NCI-H226 (cell line): Measurements from ENCODE around the gene GOT2.
"Not testable (repeated sequence)": the region's sequence is repeated elsewhere in the genome, so short reads cannot be mapped to it uniquely, and the experiment has no call there.

Experiments
- DNase-seq: peaks from one replicate; pipeline ENCODE4 v3.0.0-alpha.2; 2015

GOT2 gene

DNA sequence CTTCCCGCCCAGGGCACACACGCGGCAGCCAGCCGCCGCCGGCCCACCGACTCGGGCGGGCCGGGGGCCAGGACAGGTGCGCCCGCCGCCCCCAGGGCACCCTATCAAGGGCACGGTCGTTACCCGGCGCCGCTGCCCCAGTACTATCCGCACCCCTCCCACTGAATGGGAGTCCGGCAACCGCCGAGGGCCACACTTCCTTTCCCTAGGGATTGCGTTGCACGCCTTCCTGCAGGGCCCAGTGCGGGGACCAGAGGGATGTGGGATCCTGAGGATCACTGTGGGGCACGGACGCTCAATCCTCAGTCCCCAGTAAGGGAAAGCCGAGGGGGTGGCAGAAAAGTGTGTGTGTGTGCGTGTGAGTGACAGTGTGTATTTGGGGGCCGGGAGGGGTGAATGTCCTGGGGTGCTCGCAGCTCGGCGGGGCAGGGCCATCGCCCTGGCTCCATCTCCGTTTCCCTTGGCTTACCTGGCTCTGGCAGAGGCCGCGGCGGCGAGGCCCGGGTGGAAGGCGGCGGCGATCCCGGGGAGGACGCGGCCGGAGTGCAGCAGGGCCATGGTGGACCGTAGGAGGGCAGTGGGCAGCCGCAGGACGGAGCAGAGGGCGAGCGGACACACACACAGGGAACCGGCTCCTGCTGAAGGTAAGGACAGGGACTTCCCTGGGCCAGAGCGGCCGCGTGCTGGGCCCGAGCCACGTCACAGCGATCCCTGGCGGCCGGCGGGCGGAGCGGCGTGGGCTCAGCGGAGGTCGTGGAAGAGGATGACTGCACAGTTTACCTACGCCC, at the start of gene GOT2:
TSS of gene GOT2 (minus strand) at position 646 of the 788 bp plus-strand sequence. CDS start at position 558, 88 bp downstream.
- peak; percentile 84 for DNase-seq

DNA sequence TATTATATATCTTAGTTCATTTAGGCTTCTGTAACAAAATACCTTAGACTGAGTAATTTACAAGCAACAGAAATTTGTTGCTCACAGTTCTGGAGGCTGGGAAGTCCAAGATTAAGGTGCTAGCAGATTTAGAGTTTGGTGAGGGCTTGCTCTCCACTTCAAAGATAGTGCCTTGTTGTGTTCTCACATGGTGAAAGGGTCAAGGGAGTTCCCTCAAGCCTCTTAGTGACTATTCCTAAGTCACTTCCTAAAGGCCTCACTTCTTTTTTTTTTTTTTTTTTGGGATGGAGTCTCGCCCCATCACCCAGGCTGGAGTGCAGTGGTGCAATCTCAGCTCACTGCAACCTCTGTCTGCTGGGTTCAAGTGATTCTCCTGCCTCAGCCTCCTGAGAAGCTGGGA, 45.2 kb upstream of the GOT2 start:
- DNase-seq = not testable (repeated sequence)

DNA sequence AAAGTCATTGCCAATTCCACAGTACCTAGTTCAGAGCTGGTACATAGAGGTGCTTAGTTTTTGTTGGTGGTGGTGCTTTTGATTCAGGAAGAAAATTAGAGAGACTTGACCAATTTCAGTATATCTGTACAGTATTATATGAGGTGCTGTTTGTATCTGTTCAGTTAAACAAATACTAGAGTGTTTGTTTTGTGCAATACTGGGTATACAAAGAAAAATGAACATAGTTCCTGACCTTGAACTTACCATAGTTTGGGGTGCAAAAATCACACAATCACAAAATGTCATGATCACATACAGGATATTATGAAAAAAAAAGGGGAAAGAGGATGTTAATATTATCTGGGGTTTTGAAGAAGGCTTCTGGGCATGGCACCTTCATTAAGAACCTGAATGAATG, 39.8 kb upstream of the GOT2 start:
- no peak for DNase-seq

DNA sequence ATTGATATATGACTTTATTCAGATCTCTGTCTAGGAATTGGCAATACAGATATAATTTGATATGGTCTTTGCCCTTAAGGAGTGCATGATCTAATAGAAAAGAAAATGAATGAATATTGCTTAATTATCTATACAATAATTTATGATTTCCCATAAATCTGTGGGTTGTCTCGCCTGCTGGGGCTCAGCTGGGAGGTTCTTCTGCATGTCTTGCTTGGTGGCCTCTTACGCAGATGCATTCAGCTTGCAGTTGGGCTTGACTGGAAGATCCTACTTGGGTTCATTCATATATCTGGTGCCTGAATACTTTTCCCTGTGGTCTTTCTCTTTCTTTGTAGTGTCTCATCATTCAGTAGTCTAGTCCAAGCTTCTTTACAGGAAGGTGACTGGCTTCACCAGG, 34.0 kb upstream of the GOT2 start:
- DNase-seq = no peak

DNA sequence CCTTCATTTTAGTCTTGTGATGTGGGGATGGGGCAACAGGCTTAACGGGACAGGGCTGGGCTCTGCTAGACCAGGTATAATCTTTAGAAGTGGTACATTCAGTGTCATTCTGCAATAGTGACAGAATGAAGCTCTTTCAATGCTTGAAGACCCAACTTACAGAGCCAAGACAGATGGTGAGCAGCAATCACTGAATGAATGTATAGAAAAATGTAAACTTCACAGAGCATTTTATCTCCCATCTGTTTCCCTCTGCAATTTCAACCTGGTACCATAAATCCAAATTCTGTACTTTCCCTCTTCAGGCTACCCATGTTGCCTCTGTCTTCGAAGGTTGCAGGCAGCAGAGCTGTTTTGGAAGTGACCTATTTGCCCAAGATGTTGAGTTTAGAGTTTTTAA, 33.5 kb upstream of the GOT2 start:
- DNase-seq = no peak

DNA sequence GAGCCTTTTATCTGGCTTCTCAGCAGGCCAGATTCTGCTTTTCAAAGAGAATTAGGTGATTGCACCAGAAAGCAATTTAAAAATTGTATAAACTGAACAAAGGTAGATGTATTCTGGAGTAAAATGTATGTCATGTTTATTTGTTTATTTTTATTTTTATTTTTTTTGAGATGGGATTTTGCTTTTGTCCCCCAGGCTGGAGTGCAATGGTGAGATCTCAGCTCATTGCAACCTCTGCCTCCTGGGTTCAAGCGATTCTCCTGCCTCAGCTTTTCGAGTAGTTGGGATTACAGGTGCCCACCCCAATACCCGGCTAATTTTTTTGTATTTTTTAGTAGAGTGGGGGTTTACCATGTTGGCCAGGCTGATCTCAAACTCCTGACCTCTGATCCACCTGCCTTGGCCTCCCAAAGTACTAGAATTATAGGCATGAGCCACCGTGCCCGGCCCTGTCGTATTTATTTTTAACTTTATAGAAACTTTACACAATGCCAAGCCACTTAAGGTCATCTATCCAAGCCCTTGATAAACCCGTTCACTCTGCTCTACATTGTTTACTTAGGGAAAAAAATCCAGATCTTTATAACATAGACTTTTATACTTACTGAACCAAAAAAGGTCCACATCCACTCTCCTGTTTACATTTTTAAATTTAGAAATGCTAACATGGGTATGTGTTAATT, 22.7 kb upstream of the GOT2 start:
- DNase-seq = no peak

DNA sequence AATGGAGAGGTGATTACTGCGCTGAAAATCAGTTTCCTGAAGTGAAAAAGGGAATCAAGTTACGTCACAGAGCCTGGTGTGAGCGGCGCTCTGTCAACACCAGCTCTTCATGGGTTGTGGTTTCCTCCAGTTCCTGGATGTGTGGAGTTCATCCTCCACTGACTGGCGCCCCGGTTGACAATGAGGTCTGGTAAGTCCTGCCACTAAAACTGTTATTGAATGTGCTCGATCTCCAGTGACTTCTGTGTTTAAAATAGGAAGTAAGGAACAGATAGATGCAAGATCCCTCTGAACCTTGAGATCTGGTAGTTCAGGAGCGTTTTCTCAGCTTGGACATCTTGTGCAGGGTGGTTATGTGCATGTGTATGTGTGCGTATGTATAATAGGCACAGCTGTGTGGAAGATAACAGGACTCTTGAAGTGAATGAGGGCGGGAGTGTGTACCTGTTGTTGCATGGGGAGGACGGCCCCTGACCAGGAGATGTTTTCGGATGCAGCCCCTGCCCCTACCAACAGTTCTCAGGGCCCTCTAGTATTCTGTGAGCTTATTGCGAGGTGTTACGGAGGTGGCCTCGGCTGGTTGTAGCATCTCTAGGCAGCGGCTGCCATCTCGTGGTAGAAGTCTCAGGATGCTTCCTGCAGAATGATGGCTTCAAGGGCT, 22.0 kb upstream of the GOT2 start:
- DNase-seq = peak; percentile 53

DNA sequence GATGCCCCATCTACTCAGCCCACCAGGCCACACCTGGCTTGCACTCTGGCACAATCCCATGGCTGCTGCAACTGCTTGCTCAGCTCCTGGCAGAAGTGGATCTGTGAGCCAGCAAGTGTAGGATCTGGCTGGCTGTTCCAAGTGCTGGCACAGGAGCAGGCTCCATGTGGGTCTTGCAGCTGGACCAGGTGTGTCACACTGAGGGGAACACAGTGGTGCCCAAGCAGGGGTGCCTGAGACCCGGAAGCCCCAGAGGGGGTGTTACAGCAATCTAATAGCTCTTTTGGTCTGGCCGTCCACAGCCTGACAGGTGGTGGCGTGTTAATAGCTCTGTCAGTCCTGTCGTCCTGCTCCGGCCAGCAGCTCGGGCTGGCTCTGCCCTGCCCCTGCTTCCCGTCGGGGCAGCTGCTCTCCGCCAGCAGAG, 19.6 kb upstream of the GOT2 start:
- DNase-seq = no peak

DNA sequence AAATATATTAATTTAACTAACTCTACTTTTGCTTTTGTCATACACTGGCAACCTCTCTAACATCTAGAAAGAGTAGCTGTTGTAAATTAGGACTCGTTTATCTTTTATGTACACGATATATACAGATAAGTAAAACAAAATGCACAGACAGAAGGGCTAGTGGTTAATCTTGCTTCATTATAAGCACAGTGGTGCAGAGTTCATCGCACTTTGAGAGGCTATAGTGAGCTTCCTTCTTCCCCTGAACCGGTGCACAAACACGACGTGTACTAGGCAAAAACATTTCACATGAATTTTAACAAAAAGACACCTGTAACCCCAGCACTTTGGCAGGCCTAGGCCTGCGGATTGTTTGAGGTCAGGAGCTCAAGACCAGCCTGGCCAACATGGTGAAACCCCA, 10.4 kb upstream of the GOT2 start:
- DNase-seq = no peak

DNA sequence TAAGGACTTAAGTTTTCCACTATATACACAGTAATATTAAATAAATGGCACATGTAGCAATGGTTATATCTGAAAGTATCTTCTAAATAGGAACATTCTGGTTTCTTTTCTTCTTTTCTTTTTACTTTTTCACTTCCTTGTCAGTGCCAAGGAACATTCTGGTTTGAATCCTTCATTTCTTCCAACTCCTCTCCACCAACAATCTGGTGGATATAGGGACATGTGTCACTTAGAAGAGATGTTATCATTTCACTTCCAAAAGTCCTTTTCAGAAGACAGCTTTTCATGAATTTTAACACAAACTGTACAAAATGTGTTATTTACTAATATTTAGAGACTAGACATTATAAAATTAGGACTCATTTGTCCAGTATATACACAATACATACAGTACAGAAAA, 7.9 kb upstream of the GOT2 start:
- DNase-seq = no peak

DNA sequence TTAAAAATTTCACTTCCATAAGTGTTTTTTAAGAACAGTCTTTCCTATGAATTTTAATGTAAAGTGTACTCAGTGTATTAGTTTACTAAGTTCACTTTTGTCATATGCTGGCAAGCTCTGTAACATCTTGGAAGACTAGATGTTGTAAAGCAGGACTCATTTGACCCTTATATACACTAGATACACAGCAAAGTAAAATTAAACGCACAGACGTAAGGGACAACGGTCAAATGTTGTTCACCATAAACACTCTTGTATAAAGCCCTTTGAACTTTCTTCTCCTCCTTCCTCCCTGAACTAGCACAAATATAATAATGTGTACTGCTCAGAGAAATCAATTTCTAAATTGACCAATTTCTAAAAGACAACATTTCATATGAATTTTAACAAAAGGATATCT, 7.0 kb upstream of the GOT2 start:
- no peak for DNase-seq

DNA sequence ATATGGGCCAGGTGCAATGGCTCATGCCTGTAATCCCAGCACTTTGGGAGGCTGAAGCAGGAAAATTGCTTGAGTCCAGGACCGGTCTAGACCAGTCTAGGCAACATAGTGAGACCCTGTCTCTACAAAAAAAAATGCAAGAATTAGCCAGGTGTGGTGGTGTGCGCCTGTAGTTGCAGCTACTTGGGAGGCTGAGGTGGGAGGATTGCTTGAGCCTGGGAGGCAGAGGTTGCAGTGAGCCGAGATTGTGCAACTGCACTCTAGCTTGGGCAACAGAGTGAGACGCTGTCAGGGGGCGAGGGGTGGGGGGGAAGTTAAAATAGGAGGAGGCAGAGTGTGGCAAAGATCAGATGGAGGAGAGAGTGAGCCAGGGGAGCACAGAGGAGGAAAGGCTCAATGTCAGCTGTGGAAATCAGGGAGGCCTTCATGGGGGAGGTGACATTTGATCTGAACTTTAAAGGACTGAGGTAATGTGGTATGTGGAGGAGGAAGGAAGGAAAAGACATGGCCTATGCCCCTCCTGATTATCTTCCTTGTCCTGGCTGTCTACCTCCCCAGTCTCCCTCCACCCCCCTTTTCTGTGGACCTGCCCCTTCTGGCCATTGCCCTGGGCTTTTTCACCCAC, 4.7 kb upstream of the GOT2 start:
- DNase-seq = no peak

DNA sequence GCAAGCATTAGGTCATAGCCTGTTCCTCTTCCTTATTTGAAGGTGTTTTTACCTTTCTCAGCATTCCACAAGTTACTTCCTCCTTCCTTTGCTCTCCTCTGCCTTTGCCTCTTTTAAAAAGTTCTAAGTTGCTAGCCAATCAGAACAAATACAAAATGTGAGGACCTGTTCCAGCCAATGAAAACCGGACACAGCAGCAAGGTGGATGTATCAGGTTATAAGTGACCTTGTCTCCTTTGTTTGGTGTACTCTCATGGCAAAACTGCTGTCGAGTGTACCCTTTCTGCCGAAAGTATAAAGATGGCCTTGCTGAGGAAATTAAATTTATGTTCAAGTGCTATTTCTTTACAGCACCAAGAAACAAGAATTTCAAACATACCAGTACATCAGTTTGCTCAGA, 2.2 kb upstream of the GOT2 start:
- DNase-seq = not testable (repeated sequence)

DNA sequence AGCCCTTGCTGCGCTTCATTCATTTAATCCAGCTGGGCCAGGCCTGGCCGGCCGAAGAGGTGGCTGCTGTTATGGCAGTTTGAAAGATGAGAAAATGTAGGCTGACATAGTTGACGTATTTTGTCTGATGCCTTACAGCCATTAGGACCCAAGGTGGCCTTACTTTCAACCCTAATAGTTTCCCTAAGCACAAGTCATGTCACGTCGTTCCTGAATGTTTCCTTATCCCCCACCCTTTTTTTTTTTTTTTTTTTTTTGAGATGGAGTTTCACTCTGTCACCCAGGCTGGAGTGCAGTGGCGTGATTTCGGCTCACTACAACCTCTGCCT, 307 bp upstream of the GOT2 start:
- no peak for DNase-seq

DNA sequence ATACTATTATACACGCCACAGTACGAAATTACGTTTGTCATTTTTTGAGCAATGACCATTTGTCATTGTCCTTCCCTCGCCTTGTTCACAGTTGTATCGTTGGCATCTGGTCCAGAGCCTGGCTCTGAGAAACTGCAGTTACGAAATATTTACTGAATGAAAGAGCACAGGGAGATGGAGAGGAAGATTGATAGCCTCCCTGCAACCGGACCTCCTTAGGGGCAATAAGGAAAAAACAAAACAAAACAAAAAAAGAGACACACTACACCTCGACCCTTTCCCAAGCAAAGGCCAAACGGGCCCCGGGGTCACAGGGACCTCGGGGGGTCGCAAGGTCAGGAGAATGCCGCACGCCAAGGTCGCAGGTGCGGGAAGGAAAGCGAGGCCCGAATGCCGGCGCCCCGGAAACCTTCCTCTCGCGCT, 857 bp downstream of the GOT2 start:
- no peak for DNase-seq

DNA sequence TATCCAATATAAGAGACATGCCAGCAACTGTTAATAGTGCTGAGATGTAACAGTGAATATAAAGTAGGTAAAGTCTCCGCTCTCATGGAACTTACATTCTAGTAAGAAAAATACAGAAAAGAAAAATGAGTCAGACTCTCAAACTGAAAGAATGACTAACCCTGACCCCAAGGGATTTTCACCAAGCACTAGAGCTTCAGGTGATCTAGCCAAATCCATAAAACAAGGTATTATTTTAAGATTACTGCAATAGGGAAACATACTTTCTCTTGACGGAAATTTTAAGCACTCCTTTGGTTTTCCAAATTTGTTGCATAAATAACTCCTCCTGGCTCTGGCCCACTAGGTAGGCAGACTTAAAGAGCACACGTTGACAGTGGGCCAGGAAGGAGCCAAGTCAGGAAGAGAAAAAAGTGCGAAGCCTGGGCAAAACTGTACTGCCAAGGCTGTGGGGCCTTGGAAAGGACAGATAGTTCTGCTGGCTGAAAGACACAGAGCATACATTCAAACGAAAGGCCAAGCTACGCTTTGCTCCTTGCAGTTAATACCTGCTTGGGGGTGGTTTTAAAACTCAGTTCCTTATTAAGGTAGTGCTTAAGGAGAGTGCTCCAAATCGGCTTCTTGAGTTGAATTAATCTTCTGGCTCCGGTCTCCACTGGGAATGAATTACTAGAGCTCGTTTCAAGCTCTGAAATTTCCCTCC, 1.4 kb downstream of the GOT2 start:
- DNase-seq = no peak

DNA sequence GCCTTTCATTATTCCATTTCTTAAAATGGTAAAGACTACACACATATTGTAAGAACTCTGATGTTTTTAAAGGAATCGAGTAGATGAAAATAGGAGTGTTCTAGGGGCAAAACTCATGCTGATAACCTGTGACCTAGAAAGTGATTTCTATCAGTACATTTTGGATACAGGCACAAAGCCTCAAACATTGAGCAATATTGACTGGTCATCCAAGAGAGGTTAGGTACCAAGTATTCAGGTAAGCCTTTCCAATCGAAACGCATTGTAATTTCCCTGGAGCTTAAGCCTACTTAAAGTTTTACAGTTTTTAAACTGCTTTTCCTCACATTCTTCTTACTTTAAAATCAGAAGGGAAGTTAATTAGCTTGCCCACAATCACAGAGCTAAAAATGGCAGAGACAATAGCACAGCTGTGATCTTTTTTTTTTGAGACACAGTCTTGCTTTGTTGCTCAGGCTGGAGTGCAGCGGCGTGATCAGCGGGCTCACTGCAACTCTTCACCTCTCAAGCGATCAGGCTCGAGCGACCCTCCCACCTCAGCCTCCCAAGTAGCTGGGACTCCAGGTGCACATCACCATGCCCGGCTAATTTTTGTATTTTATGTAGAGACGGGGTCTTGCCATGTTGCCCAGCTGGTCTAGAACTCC, 3.3 kb downstream of the GOT2 start:
- no peak for DNase-seq

DNA sequence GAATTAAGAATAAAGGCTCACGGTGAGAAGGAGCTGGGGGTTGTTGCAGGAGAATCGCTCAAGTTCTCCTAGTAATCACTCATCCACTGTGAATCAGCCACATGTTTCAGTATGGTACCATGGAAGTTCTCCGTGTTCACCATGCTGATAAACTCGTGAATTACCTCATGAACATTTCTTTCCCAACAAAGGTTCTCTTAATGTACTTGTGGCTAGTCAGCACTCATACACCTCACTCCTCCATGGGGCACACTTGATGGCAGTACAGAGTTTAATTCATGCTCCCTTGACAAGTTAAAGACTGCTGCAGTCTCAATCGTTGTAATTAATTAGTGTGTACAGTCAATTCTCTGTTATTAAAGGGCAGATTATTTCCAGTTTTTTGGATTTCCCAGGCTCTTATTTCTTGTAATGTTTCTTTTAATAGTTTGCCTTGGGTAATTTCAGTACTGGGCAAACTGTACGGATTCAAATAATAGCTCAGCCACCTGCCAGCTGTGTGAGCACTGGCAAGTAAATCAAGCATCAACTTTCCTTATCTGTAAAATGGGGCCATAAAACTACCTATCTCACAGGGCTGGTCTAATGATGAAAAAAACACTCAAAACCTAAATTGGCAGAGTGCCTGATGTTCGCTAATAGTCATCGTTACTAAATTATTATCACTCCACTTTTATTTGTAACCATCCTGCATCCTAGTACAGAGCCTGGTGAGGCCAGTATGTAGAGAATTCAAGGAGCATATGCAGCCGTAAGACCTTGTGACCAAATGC, 6.1 kb downstream of the GOT2 start:
- no peak for DNase-seq

DNA sequence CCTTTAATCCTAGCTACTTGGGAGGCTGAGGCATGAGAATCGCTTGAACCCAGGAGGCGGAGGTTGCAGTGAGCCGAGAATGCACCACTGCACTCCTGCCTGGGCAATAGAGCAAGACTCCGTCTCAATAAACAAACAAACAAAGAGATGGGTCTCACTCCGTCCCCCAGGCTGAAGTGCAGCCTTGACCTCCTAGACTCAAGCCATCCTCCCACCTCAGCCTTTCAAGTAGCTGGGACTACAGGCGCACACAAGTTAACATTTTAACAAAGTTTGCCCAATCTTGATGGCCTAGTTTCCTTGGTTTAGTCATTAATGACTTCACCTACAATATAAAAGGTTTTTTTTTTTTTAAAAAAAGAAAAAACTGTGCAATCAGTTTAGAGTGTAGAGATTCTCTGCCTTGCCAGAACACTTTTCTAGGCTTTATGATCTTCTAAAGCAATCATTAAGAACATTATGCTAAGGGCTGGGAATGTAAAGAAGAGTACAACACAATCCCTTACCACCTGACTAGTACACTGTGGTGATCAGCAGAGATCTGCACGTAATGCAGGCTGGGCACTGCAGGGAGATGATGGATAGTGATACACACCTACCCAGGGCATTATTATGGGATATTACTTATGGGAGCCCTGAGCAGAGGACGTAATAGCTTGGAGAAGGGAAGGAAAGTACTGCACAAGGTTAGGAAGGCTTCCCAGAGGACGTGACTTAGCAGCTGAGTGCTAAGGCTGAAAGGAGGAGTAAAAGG, 6.9 kb downstream of the GOT2 start:
- DNase-seq = no peak

DNA sequence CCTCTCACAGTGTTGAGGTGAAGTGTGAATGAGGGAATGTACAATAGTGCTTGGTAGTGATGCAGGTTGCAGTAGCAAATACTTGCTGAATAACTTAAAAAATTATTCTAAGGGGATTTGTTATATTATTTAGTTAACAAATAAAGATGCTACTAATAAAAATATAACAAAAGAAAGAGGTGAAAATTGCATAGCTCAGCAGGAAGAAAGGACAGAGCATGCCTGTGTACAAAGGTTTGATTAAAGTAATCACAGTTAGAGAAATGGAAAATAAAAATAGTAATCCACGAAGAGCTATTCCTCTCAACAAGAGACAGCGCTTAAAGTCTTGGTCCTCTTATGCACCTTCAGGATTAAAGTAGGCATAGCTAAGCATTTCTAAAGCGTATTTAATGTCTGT, 11.0 kb downstream of the GOT2 start:
- DNase-seq = no peak

DNA sequence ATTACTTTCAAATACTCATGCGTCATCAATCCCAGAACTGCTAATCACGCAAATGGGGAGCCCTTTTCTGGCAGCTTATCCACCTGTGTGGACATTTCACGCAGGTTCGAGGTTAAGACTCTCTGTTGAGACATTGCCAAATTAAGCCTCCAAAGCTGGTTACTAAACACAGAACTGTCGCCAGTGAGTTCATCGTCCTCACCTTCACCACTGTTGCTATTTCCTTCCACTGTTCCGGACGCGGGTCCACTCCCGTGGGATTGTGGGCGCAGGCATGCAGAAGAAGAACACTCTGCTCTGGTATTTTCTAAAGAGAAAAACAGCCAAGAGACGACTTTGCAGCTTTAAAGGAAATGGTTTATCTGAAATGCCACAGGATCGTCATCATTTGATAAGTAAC, 16.1 kb downstream of the GOT2 start:
- DNase-seq = no peak
